Measurements from ENCODE around the gene TMX1. TPM values are rescaled to one million over a fixed set of nuclear protein-coding genes. Genes with fewer than 3 reads are reported as not detected.

TMX1 gene
- total and polyA plus RNA-seq, 2 of the 8 experiments (the other 6 are each of a cell fraction or from before 2014, with no cell fraction given): 26.6 to 84.0 TPM

DNA sequence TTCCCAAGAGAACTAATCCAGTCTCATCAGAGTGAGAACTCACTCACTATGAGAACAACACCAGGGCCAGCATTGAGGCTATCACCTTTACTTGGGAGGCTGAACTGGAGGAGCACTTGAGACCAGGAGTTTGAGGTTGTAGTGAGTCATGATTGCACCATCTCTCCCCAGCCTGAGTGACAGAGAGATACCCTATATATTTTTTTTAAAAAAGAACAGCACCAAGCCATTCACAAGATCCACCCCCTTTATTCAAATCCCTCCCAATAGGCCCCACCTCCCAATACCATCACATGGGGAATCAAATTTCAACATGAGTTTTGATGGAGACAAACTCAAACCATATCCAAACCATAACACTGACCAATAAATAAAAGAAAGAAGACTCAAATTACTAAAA is 3.7 kb upstream of the TMX1 start:
- Histone ChIP-seq H2AK5ac (ENCODE audit: low read depth, low read length) (no peak overlapping the region), H3K36me3 (ENCODE audit: control insufficient read depth in 2 of 4, insufficient read depth in 4 of 4, low read length in 3 of 4) (no peaks in the 10 kb centered on the region), H2BK12ac (ENCODE audit: low read depth, low read length) (no peak overlapping the region), H3K4ac (replicated peaks; ENCODE audit: insufficient read length, low read depth, low read length) (no peak overlapping the region), H2BK120ac (replicated peaks; ENCODE audit: low read depth, low read length) (no peak overlapping the region), H4K91ac (replicated peaks; ENCODE audit: insufficient read length, low read length) (no peak overlapping the region), H3K4me2 (ENCODE audit: insufficient read depth in 1 of 2, low read depth in 2 of 2, low read length in 2 of 2) (no peak overlapping the region), H3K4me1 (replicated peaks in 1 of 4; ENCODE audit: control insufficient read depth in 3 of 4, insufficient read depth in 4 of 4, low read length in 3 of 4) (peaks cover 0 to 2% (median 0%) of the 10 kb centered on the region in 4 experiments; a peak in 1 of 7 replicates), H4K5ac (ENCODE audit: insufficient read length, low read depth, low read length) (no peak overlapping the region), H3K56ac (replicated peaks; ENCODE audit: insufficient read length, low read depth, low read length) (no peak overlapping the region), H4K20me1 (replicated peaks in 1 of 2; ENCODE audit: control insufficient read depth in 1 of 2, insufficient read depth in 2 of 2, low read length in 2 of 2) (no peaks in the 10 kb centered on the region), H3K23me2 (ENCODE audit: low read depth, low read length) (no peaks in the 10 kb centered on the region), H2BK20ac (ENCODE audit: low read length) (no peak overlapping the region), H3K27ac (ENCODE audit: low read depth, low read length) (no peak overlapping the region), H2BK5ac (ENCODE audit: low read depth, low read length) (no peak overlapping the region), H2BK15ac (ENCODE audit: low read length) (no peak overlapping the region), H2AFZ (ENCODE audit: low read length) (no peak overlapping the region), H3K79me1 (ENCODE audit: low read depth, low read length) (no peaks in the 10 kb centered on the region), H3K14ac (ENCODE audit: insufficient read length) (no peak overlapping the region), H3K4me3 (ENCODE audit: extremely low read depth in 1 of 4, insufficient read depth in 2 of 4, low read depth in 3 of 4, low read length in 4 of 4) (no peak overlapping the region), H3K9me3 (ENCODE audit: insufficient read depth in 2 of 2, low read depth in 1 of 2, low read length in 1 of 2) (no peaks in the 10 kb centered on the region), H3K27me3 (replicated peaks in 1 of 4; ENCODE audit: control insufficient read depth in 3 of 4, extremely low read depth in 1 of 4, insufficient read depth in 3 of 4, low read length in 3 of 4) (no peaks in the 10 kb centered on the region; a peak in 1 of 7 replicates), H3K18ac (ENCODE audit: extremely low read depth, low read length) (no peak overlapping the region), H3K23ac (ENCODE audit: insufficient read length) (no peak overlapping the region), H3K9ac (replicated peaks in 1 of 4; ENCODE audit: extremely low read depth in 1 of 4, low read depth in 3 of 4, low read length in 3 of 4) (no peak overlapping the region), H4K8ac (ENCODE audit: extremely low read depth, insufficient read depth, low read length) (no peak overlapping the region), H3K79me2 (ENCODE audit: control insufficient read depth in 1 of 2, insufficient read depth in 2 of 2, low read length in 2 of 2) (peaks cover 11 to 17% of the 10 kb centered on the region in 2 experiments)
- ChIA-PET CTCF (ENCODE audit: partially characterized antibody) (interaction anchor here (1.9 kb wide), 1 partner anchor 10 kb away, joined by 5 read pairs; no protein-coding TSS in a partner anchor), POLR2A (ENCODE audit: partially characterized antibody) (no interaction called here)
- DNase-seq (ENCODE audit: low read depth in 1 of 2, low spot score in 2 of 2): no peak
- FAIRE-seq: no peak
- TF ChIP-seq SIN3A (conservative IDR thresholded peaks at IDR 0.05 in 1 of 2, IDR thresholded peaks at IDR 0.05 in 1 of 2; ENCODE audit: low read depth in 1 of 2, low read length in 2 of 2) (no peak), POLR2AphosphoS5 (IDR thresholded peaks at IDR 0.05; ENCODE audit: low read depth, low read length) (no peak), SRF (IDR thresholded peaks at IDR 0.05; ENCODE audit: low read depth, low read length) (no peak), BRCA1 (IDR thresholded peaks at IDR 0.05; ENCODE audit: low read depth, low read length) (no peak), RNF2 (IDR thresholded peaks at IDR 0.05; ENCODE audit: borderline replicate concordance, low read depth, low read length, missing control alignments, poor library complexity, severe bottlenecking) (no peak), BACH1 (IDR thresholded peaks at IDR 0.05; ENCODE audit: low read length) (no peak), SP4 (IDR thresholded peaks at IDR 0.05; ENCODE audit: low read length) (no peak), JUND (IDR thresholded peaks at IDR 0.05; ENCODE audit: low read length) (no peak)
- TF ChIP-seq, protein P1, sequence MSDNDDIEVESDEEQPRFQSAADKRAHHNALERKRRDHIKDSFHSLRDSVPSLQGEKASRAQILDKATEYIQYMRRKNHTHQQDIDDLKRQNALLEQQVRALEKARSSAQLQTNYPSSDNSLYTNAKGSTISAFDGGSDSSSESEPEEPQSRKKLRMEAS (IDR thresholded peaks at IDR 0.05): no peak

All from H1 (cell line).